ENCODE measurements around the gene ASPN.

Gene ASPN

DNA sequence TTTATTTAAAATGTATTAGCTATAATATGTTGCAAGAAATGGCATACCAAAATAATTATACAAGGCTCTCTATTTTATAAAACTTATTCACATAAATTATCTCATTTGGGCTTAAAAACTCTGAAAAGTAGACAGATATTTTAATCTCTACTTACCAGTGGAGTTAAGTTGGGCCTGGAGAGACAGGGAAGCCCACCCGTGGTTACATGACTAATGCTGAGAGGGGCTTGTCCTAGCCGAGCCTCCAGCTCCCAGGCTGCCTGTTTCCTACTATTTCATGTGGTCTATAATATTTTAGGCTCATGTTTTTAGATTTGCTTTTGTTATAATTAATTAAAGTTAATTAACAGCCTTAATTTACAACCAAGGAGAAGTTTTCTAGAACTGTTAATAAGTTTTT lies 20.9 kb upstream of the ASPN start:
- DNase-seq, result no peak

DNA sequence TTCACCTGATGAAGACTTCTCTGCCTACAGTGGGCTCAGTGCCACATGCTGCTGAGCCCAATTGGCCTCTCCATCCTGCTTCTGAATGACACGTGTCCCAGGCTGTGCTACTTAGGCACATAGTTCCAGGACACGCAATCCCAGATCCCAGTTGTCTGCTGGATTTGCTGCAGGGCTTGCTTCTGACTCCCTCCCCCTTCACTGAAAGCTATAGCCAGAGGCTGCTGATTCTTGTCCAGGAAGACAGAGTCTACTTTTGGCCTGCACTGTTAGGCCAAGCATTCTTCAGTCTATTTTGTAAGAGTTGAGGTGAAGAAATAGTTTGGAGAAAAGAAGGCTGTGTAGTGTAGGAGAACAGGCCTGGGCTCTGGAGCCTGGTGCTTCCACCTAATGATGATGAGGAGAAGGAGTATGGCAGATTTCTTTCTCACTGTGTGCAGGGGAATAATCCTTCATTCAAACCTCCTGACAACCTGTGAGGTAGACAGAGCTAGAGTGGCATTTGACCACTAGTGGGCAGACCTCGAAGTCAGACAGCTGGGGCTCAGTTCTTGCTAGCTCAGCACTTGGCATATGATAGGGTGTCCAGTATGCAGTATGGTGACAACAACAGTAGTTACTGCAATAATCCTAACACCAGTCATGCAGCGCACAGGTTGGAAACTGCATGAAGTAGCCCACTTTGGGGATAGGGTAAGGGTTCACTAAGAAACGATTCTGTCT lies 19.5 kb upstream of the ASPN start:
- no peak for DNase-seq

DNA sequence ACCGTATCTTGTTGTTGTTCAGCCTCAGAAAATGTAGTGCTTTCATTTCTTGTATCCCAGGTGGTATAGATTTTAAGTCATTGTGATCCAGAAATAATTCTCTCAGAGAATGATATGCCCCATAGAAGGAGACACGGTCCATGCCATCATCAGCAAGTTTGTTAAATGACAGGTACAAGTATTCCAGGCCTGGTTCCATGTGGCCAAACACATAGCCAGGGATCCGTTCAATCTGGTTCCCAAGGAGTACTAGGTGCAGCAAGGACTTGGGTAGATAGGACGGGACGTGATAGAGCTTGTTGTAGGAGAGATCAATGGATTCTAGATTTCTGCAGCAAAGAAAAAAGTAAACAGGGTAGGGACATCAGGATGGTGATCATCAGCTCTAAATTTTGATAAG lies 18.4 kb upstream of the ASPN start:
- no peak for DNase-seq

DNA sequence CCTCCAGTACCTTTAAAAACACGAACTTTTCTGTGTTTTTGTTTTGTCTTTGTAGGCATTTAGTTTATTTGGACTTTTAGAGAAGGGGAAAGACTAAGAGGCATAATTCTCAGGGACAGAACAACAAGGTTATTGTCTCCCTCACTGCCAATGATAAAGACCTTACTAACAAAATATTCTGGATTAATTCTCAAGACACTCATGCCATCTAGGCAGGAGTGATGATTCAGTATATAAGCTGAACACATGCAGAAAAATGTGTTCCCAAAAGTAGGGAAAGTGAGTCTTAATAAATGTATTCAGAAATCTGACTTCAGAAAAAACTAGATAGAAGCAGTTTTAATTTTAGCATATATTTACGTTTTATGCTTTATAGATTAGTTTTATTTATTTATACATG lies 17.4 kb upstream of the ASPN start:
- DNase-seq, result no peak

DNA sequence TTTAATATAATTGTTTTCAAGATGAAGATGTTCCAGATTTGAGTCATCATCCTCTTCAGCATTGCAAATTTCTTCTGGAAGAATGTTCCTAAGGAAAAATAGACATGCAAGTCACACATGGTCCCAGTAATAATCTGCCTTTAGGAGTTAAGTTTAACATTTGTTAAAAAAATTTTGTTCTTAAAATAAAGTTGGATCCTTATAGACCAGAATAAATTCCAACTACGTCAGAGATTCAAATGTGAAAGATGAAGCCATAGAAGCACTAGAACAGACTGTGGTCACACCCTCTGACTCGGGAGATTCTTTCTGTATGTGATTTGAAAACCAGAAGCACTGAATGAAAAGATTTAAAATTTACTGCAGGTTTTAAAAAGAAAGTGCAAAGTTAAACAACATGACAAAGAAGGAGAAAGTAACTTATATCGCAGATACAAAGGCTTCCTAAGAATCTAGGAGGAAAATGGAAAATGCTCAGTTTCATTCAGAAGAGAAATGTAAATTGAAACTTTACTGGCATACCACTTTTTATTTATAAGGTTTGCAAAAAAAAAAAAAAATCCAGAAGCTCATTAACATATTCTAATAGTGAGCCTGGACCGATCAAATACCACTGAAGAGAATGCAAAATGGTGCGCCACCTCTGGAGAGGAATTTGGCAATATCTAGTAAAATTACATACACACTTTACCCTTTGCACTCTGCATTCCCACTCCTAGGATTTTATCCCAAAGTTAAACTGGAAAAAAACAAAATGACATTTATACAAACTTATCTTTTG lies 14.3 kb upstream of the ASPN start:
- DNase-seq, result no peak

DNA sequence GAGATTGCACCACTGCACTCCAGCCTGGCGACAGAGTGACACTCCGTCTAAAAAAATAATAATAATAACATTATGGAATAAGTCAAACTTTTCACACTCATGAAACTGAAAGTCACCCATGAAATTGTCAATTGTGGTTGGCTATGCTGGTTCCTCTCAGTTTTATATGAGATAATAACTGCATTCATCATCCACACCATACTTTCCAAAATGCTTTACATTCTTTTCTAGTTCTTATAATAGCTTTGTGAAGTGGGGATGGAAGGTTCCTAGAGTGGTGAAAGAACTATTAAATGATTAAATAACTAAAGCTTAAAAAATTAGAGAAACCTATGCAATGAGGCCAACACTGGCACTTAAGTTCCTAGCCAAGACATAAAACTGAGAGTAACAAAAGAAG lies 12.6 kb upstream of the ASPN start:
- no peak for DNase-seq

DNA sequence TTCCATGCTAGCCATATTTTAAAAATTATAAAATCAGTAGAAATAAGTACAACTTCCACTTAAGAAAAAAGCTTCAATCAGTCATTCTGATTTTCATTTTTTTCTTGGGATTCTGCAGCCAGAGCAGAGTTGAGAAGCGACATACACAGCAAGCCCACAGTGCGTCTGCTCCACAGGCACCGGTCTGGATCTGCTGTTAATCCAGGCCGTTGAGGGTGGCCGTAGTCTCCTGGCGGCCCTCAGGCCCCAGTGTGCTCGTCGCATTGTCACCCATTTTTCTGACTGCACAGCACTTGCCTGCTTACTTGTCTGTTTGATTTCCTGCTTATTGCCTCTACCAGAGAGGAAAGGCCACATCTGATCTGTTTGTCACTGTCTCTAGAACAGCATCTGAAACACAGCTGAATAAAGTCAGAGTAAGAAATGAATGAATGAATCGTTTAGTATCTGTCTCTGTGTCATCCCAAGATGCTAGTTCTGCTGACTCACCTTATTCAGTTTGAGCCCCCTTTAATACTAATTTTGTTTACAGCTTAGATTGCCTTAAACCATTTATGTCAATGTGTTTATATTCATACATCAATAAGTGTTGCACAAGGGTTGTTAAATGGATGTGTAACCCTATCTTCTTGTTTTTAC lies 11.6 kb upstream of the ASPN start:
- no peak for DNase-seq

DNA sequence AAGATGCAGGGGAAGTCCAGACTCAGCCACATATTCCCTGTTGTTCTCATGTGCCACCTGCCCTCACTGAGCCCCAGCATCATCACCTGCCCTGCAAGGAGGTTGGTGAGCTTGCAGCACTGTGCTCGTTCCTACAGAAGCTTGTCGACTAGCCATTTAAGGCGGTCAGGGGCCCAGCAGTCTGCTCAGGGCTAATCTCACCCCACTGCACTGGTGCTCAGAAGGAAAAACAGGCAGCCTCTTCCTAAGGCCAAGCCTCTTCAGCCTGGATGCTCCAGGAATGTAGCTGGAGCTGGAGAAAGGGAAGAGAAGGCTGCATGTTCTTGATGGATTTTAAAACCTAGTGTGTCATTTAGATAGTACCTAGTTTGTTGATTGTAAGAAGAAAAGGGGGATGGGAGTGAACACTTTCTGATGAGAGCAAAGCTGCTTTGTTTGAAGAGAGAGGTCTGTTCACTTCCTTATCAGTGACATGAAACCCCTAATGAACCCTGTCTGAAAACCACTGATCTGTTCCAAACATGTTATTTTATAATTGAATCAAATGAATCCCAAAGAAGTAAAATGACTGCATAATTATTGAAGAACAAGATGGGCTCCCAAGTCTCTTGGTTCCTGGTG lies 10.6 kb upstream of the ASPN start:
- no peak for DNase-seq

DNA sequence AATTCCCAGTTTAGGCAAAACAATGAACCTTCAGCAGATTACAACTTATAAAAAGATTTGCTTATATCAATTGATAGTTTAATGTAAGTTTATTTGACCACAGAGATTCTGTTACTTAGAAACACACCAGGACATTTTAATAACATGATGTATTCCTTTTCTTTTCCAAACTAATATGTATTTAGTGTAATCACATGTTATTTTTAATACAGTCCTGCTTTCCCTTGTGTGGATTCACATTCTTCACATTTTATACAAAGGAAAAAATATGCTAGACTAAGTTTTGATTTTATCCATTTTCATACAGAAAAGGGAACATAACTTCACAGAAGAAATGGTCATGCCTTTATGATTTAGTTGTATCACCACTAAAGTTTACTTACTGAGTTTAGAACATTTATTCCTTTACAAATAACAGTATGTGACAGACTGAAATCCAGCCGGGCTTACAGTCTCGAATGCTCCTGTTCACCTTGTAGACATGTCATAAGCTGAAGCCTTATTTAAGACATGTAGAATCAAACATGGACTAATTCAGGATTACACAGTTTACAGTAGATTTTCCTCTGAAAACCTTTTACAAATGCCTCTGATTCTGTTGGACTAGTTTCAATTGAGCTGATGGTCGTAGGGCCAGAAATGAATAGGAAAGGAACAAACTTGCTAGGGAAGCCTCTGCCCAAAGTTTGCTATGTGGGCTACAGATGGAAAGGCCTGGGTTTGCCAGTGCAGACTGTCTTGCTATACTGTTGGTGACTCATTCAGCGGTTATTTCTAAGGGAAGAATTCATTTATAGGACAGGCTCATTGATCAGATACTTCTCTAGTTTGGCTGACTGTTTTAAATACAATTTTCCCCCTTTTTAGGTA lies 6.6 kb upstream of the ASPN start:
- DNase-seq, result no peak

DNA sequence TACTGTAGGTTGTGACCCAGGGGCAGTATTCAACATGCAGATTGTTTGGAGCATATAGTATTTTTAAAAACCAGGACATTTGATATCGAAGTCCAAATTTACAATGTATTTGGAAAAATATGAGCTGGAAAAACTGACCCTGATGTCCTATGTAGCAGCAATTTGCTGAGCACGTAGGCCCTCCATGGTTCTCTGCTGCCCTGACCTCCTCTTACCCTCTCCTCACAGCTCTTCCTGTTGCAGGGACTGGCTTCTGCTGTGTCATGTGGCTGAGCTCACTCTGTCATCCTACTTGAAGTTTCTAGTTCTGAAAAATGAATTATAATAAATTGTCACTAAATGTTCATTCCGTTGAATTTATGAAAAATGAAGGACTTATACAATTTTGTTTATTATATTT lies 4.1 kb upstream of the ASPN start:
- DNase-seq, result no peak

DNA sequence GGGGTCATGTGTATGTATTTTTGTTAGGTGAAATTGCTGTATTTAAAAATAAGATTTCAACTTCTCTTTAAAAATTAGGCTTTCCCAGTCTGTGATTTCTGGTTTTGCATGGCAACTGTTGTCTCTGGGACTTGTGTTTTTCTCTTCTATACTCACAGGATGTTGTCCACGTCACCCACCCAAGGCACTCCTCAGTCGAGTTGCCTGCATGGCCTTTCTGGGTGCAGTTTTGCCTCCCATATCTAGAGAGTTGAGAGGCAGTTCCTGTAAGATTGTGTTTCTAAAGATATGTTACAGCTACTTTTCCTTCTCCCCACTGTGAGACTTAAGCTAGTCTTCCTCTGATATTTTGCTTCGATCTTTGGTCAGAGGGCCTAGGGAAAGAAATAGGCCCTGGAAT lies 2.3 kb upstream of the ASPN start:
- no peak for DNase-seq

DNA sequence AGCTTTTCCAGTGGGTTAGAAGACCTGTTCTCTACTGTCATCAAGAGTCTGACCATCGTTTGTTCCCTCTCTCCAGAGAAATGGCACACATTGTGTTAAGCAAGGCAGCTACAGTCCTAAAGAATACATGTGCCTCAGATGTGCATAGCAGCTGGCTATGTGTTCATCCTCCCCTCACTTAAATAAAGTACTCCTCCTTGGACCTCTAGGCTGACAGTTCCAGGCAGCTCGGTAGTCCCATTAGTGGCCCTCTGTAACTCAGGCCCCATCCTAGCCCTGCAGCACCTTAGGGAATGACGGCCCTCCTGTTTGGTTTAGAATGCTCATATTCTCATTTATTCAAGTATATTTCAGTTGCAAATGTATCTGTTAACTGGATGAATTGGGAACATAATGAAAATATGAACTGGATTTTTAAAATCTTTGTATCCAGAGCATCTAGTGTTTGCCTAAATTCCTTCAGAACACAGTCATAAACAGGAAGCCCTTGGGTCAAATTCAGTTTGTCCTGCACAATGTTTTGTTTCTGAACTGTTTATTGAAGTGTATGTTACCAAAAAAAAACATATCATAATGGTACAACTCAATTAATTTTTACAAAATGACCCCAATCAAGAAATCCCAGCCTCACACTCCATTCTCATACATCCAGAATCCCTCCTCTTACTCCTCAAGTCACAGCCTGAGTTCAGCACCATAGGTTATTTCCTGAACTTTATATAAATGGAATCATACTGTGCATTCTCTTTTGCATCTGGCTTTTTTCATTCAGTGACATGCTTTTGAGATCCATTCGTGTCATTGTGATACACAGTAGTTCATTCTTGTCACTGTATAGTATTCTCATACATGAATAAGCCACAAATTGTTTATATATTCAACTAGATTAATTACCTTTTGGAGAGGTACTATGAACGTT lies 1.6 kb upstream of the ASPN start:
- no peak for DNase-seq

DNA sequence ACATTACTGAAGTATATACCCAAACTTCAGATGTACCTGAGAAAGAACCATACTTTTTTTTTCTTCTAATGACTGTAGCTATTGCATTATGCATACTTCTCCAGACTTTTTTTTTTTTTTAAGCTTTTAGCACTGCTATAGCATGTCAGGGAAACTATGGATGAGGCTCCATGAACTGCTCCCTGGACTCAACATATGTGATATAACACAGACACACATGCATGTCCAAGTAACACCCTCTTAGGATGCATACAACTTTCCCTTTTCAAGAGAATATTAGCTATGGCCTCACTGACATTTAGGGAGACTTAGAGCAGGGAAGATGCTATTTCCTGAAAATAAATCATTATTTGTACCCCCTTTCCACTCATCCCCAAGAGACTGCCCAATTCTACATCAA lies 499 bp upstream of the ASPN start:
- DNase-seq, result no peak

DNA sequence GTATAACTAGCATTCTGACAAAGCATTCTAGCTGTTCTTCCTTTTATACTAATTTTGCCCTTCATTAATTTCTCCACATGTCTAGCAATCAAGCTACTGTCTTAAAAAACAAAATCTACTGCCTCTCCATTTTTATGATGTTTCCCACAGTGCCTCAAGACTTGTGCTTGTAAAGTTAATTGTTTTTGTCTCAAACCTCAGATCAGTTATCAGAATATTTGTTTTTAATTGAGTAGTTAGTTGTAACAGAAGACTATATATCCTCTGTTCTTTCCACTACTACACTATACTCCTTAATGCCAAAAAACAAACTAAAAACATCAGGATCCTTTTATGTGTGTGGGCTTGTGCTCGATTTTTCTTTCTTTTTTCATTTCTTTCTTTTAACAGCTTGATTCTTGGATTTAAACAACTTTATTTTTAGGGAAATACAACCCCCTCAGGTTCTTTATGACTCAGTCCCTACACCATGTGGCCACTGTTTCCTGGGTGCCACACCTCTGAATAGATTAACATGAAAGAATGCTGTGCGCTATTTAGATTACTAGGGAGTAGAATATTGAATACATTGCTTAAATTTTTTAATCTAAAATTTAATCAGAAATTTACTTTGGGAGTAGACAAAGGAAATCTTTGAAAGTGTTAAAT lies 1.2 kb downstream of the ASPN start:
- DNase-seq, result no peak

DNA sequence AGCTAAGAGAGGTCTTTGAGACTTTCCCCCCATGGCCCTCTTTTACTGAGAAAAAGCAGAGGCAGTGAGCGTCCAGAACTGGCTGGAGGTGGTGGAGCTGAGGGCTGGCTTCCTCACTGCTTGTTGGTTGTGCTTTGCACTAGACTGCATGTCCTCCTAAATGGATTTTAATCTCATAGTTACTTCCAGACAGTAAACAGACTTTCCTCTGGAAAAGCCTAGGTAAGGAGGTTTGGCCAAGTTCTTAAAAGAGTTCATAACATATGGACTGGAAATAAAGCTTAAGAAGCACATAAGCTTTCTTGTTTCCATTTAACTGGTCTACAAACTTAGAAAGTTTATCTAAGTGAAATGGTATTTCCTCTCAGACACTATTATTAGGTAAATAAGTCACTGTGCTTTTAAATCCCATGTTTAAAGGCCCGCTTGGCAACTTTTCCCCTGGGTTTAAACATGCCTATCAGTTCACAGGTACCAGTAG lies 2.0 kb downstream of the ASPN start:
- no peak for DNase-seq

DNA sequence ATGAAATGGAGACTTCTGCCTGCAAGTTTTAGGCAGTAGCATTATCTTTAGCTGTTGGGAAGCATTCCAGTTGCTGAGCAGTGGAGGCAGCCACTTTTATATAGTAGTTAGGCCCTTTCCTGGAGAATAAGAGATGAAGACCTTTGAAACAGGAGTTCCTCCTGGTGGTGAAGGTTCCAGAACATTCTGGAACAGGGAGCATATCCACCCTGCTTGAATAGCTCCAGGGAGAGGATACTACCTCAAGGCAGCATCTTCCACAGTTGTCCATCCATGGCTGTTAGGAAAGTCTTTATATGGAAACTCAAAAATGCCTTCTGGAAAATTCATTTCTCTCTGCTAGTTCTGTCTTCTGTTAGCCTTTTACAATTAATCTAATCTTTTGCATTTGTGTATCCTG lies 3.0 kb downstream of the ASPN start:
- no peak for DNase-seq

DNA sequence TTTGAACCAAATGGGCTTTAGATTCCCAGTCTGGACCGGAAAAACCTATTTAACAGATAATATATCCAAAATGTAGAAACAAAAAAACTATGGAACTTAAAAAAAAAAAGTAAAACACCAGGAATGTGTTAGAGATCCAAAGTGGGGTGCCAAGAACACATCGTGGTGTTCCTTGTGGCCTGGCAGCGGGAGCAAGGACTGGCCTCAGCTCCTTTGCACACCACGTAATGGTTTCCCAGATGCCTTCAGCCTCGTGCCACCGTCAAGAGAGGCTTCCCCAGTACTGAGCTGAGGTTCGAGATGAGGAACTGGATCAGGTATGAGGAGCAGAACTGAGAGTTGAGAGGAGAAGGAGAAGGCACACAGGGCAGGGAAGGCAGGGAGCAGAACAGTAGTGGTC lies 3.5 kb downstream of the ASPN start:
- DNase-seq, result no peak

DNA sequence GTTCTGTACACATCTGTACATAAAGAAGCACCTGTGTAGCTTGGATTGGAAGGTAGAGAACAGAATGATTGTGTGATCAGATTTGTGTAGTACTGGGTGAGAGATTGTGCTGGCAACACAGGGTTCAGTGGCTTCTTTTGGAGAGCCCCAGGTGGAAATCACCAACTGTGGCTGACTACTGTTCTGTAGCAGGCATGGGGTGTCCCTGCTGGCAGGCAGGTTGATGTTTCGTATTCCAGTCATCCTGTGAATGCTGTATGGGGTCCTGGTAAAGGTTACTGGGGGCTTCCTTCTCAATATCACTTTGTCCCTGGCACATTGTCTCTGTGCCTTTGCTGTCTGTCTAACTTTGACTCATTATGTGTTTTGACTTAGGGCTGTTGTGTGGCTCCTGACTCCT lies 5.3 kb downstream of the ASPN start:
- DNase-seq, result no peak

DNA sequence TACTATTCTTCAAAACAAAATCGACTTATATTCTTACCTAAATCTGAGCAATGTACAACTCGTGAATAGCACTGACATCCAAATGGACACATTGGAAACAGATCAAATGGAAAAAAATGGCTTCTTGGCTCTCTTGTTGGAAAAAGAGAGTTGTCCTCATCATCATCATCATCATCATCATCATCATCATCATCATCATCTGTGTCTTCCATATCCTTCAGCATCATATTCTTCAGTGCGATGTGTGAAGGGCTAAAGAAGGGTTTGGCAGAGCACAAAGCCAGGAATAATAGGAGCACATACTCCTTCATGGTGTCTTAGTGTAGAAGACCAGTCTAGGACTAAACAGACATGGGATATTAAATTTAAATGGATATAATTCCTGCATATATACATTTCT lies 7.7 kb downstream of the ASPN start:
- DNase-seq, result no peak

DNA sequence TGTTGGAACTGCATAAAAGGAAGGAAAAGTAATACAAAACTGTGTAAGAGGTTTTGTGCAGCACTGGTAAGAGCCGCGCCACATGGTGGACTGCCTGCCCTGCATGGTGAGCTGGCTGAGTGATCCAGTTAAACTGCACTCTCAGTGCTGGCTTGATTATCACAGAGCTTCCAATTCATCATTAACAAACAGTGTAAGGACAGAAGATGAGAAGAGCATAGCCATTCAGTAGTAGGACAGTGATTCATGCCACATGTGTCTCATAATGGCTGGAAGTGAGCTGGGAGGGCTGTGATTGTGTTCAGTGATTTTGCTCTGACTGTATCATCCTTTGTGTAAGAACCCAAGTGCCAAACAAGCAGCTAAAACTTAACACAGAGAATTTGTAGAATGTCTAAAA lies 14.1 kb downstream of the ASPN start:
- no peak for DNase-seq

DNA sequence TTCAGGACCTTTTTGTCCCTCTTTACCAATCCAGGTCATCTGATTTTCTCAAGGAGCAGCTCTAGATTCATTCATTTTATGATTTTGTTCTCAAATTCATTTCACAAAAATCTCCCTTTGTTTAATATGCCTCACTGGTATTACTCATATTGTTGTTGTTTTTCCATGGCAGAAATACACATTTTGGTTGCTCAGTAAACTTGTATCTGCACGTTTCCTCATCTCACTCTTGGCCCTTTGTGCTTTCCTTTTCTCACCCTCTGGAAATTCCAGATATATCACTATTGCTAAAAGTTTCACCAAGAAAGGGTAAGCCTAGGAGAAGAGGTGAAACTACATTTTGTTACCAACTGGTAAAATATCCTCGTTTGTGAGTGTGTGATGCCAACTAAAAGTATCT lies 14.8 kb downstream of the ASPN start:
- DNase-seq, result no peak
